Fibroblast of skin of abdomen (primary cell): Measurements from ENCODE around the gene ZNF487.
"Not testable (repeated sequence)": the region's sequence is repeated elsewhere in the genome, so short reads cannot be mapped to it uniquely, and the experiment has no call there.

Experiments
- DNase-seq: peaks from one replicate; pipeline ENCODE4 v3.0.0-alpha.2; 2013

Gene ZNF487

DNA sequence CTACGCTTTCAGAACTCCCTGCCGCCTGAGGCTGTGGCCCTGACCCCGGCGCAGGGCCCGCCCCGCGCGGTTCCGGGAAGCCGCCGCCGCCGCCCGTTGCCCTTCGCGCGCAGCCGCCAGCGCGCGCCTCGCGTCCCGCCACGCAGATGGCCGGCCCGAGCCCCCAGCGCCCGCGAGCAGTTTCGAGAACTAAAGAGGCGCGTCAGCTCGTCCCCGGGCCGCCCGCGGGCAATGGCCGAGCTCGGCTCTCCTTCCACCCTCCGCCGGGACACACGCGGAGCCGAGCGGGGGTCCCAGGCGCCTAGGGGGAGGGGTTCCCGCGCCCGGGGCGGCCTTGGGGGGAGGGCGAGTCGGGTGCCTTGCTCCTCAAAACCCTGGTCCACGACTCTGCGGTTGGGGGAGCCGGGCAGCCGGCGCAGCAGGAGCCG lies 29.7 kb upstream of the ZNF487 start:
- peak; percentile 54 for DNase-seq

- peak; percentile 89 for DNase-seq
Observed at GRCh38 chr10:43407576-43408330, 29.2 kb upstream of the ZNF487 start.

DNA sequence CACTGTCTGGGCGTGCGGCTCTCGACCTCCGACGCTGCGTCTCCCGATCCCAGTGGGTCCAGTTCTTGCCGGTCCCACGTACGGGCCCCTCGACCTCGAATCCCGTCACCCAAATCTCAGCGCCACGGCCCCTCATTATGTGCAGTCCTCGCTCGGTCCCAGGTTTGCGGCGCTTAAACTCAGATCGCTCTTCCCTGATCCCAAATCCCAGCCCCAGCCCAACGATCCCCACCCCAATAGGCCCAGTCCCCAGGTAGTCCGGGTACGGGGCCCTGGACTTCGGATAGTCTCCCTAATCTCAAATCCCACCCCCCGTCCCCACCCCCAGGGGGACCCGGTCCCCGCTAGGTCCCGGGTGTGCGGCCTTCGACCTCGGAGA lies 28.6 kb upstream of the ZNF487 start:
- DNase-seq, result no peak

- DNase-seq, result peak; percentile 97
Observed at GRCh38 chr10:43408710-43409384, 28.1 kb upstream of the ZNF487 start, which contains the start of gene HNRNPF. TSS of gene HNRNPF (minus strand) at chr10:43409186. CDS start at chr10:43387884, 21,302 bp downstream.

- peak; percentile 10 for DNase-seq
Observed at GRCh38 chr10:43409385-43410109, 27.4 kb upstream of the ZNF487 start.

- DNase-seq, result no peak
Observed at GRCh38 chr10:43410345-43410744, 26.6 kb upstream of the ZNF487 start.

- no peak for DNase-seq
Observed at GRCh38 chr10:43411536-43411935, 25.4 kb upstream of the ZNF487 start.

DNA sequence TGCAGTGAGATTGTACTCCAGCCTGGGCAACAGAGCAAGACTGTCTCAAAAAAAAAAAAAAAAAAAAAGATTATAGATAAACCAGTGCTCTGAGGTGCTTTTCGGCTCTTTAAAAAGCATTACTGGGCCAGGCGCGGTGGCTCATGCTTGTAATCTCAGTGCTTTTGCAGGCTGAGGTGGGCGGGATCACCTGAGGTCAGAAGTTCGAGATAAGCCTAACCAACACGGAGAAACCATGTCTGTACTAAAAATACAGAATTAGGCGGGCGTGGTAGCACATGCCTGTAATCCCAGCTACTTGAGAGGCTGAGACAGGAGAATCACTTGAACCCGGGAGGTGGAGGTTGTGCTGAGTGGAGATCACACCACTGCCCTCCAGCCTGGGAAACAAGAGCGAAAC lies 21.4 kb upstream of the ZNF487 start:
- no peak for DNase-seq

DNA sequence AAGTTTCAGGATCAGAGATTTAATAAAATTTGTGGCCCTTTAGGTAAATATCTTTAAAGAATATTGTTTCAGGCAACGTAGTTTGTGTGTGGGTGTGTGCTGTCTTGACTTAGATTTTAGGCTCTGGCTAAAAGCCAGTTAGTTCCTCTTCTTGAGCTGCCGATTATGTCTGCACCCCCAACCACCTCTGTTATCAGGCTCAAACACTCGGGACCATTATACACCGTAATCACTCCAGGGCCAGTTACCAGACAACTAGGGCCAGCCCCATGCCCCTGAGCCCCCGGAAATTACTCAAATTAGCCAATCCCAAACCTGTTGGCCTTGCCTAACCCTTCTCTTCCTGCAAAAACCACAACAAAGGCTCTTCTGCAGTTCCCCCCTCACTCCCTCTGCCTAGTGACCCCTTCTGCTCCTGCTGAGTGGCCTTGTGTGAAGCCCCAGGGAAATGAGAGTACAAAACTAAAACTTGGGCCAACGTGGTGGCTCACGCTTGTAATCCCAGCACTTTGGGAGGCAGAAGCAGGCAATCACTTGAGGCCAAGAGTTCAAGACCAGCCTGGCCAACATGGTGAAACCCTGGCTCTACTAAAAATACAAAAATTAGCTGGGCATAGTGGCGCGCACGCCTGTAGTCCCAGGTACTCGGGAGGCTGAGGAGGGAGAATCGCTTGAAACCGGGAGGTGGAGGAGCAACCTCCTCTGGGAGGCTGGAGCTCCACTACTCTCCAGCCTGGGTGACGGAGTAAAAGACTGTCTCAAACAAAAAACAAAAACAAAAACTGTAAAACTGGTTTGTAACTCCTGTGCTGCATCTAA lies 18.8 kb upstream of the ZNF487 start:
- DNase-seq, result no peak

DNA sequence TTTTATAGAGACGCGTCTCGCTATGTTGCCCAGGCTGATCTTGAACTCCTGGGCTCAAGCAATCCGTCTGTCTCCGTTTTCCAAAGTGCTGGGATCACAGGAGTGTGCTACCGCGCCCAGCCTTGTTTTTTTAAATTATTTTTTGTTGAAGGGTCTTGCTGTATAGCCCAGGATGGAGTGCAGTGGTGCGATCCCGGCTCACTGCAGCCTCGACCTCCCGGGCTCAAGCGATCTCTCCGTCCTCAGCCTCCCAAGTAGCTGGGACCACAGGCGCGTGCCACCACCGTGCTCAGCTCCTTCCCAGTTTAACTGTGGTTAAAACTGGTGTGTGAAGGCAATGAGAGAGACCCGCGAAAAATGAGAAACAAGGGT lies 16.9 kb upstream of the ZNF487 start:
- DNase-seq, result no peak

DNA sequence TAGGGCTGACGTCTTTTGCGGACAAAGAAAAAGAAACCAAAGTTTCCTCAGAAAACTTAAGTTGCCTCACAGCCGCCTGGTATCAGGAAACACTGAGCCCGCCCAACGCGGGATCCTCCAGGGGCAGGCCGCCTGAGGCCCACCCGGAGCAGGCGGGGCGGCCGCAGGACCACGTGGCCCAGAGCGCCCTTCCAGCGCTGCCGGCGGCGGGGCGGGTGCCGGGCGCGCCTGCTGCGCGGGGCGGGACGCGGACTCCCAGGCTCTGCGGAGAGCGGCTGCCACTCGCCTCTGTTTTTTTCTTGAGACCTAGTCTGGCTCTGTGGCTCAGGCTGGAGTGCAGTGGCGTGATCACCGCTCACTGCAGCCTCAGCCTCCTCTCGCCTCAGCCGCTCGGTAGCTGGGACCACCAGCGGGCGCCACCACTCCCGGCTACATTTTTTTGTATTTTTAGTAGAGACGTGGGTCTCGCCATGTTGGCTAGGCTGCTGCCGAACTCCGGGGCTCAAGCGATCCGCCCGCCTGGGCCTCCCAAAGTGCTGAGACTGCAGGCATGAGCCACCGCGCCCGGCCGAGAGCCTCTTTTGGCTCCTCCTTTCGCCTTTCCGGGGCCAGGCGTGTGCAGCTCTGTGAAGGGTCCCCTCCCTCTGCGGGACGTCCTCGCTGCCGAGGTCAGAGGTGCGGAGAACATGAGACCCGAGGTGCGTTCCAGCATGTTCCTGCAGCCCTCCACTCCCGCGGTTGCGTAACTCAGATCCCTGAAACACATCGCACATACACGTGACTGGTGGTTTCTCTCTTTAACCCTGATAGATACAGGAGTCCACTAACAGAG lies 16.3 kb upstream of the ZNF487 start:
- peak; percentile 90 for DNase-seq

DNA sequence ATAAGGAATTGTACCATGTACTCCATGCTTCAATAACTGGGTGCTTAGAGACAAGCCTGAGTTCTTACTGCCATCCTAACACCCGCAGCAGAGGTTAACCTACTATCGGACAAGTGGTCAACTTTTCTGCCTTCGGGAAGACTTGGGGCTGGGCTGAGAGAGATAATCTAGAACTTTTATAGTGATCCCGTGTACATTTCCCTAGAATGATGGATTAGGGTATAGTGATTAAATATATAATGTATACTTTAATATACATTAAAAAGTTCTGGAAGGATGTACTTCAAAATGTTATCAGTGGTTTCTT lies 15.8 kb upstream of the ZNF487 start:
- DNase-seq, result no peak

- DNase-seq, result no peak
Observed at GRCh38 chr10:43421519-43421918, 15.4 kb upstream of the ZNF487 start.

DNA sequence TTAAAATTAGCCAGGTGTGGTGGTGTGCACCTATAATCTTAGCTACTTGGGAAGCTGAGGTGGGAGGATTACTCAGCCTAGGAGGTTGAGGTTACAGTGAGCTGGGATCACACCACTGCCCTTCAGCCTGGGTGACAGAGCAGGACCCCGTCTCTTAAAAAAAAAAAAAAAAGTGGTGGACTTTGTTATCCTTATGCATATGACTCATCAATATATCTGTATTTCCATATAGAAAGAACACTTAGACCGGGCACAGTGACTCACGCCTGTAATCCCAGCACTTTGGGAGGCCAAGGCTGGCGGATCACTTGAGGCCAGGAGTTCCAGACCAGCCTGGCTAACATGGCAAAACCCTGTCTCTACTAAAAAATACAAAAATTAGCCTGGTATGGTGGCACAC lies 15.0 kb upstream of the ZNF487 start:
- not testable (repeated sequence) for DNase-seq

DNA sequence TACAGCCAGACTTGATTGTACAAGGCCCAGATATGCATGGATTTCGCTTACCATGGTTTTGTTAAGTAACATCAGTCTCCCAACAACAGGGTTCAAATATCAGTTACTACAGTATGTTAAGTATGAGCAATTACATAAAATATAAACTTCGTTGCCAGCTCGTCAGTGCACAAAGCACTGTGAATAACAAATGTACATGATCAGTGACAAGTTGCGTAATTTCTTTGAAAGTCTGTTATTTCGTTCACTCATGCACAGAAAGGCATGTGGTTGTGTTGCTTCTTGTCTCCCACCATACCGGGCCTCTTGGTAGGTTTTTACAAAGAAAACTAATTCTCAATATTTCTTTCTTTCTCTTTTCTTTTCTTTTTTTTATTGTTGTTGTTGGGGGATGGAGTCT lies 12.5 kb upstream of the ZNF487 start:
- DNase-seq, result no peak

DNA sequence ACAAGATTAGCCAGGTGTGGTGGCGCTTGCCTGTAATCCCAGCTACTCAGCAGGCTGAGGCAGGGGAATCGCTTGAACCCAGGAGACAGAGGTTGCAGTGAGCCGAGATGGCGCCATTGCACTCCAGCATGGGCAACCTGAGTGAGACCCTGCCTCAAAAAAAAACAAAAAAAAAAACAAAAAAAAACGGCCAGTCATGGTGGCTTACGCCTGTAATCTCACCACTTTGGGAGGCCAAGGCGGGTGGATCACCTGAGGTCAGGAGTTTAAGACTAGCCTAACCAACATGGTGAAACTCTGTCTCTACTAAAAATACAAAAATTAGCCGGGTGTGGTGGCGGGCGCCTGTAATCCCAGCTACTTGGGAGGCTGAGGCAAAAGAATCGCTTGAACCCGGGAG lies 10.4 kb upstream of the ZNF487 start:
- DNase-seq, result not testable (repeated sequence)

DNA sequence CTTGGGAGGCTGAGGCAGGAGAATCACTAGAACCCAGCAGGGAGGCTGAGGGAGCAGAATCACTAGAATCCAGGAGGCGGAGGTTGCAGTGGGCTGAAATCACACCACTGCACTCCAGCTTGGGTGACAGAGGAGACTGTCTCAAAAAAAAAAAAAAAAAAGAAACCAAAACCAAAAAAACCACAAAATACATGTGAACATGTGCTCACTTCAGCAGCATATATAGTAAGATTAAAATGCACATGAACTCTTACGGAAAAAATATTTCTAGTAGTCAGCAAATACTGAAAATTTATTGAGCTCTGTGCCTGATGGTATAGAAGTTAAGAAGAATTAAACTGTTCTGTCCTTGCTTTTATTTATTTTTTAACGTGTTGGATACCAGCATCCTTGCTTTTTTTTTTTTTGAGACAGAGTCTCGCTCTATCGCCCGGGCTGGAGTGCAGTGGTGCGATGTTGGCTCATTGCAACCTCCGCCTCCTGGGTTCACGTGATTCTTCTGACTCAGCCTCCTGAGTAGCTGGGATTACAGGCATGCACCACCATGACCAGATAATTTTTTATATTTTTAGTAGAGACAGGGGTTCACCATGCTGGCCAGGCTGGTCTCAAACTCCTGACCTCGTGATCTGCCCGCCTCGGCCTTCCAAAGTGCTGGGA lies 9.6 kb upstream of the ZNF487 start:
- no peak for DNase-seq

DNA sequence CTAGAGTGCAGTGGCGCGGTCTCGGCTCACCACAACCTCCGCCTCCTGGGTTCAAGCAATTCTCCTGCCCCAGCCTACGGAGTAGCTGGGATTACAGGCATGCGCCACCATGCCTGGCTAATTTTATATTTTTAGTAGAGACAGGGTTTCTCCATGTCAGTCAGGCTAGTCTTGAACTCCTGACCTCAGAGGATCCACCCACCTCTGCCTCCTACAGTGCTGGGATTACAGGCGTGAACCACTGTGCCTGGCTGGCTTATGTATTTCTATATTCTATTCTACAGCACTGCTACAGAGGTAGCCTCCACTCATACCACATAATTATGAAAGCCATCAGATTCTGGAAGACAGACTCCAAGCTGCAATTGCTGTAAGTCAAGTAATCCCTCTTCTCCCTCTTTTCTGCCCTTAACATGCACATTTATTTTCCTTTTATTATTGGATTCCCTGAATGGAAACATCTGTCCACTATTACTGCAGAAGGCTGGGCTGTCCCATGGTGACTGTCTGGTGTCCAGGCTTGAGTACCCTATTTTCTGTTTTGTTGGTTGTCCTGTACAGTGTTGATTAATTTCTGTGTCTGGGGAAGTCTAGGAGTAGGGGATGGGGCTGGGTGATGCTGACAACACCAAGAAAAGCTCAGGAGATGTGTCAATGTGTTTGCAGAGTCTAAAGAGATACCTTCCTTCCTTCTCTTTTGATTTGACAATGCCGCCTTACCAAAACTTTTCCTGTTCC lies 5.8 kb upstream of the ZNF487 start:
- DNase-seq, result no peak

GRCh38 chr10:43437141-43437870 lies 395 bp downstream of the ZNF487 start:
- no peak for DNase-seq
